Ascending aorta (tissue), 2 donors: ENCODE data around the gene TSPAN18. TPM values are rescaled to one million over a fixed set of nuclear protein-coding genes. Genes with fewer than 3 reads are reported as not detected.

ENCODE experiments used
- DNase-seq, 2 donors: peaks; one replicate each; pipeline ENCODE4 v3.0.0-alpha.2; 2019; ENCODE audit warnings: low spot score in 2 of 2
- H3K27ac ChIP-seq, 2 donors: fragments of 200-600 bp; sonication (generic); one replicate each; pipeline ENCODE4 v1.5.1; 2016 to 2017; ENCODE audit warnings: mild to moderate bottlenecking in 1 of 2
- H3K27me3 ChIP-seq: fragments of 200-600 bp; sonication (generic); one replicate; pipeline ENCODE4 v1.5.1; 2017
- H3K36me3 ChIP-seq, 2 donors: fragments of 200-600 bp; sonication (generic); one replicate each; pipeline ENCODE4 v1.5.1; 2016
- H3K4me1 ChIP-seq, 2 donors: fragments of 200-600 bp; sonication (generic); one replicate each; pipeline ENCODE4 v1.5.1; 2016 to 2017; ENCODE audit warnings: mild to moderate bottlenecking in 1 of 2
- H3K4me3 ChIP-seq, 2 donors: fragments of 200-600 bp; sonication (generic); one replicate each; pipeline ENCODE4 v1.5.1; 2016 to 2017; ENCODE audit warnings: mild to moderate bottlenecking in 1 of 2
- H3K9me3 ChIP-seq, 2 donors: fragments of 200-600 bp; sonication (generic); one replicate each; pipeline ENCODE4 v1.5.1; 2016
- intact Hi-C: fragments of 100-400 bp; cut with DNase I; formaldehyde crosslinking; loops from one replicate; pipeline ENCODE4 v1.15.1; 2023
- total RNA-seq: library from RNA; depleted of rRNA; stranded (reverse); fragments of >200 nt; gene quantifications from one replicate; pipeline ENCODE4 v1.1.0, GENCODE V29; 2016
- TF ChIP-seq, protein P1 (sequence below), 3 experiments: fragments of 200-600 bp in 2 of 3; fragments of 450-650 bp in 1 of 3; sonication (generic) in 2 of 3; IDR thresholded peaks; one replicate each; pipeline ENCODE4 v1.5.1; 2016 to 2019; ENCODE audit warnings: antibody characterized with exemption in 3 of 3, mild to moderate bottlenecking in 1 of 3, moderate library complexity in 1 of 3

Gene TSPAN18
- total RNA-seq, 1 donor from 2014 or later = 21.3 TPM

DNA sequence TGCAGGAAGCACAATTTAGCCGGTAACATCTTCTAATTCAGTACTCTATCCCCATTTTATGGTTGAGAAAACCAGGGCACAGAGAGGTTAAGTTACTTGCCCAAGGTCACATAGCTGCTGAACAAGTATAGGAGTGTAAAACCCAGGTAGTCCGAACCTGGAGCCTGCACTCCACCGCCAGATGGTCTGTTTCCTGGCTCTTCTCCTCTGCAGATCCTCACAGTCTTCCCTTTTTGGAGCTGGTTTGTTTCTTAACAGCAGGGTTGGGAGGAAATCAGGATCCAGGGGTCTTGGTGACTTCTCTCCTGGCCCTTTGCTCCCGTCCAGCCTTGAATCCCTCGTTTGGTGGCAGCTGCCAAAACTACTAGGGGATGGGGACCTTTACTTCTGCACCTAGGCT is 12.0 kb downstream of the TSPAN18 start:
- Histone ChIP-seq H3K9me3 (no peaks in the 10 kb centered on the region), H3K27me3 (no peaks in the 10 kb centered on the region), H3K27ac (no peak overlapping the region), H3K4me1 (no peaks in the 10 kb centered on the region), H3K4me3 (no peak overlapping the region), H3K36me3 (no peaks in the 10 kb centered on the region)
- no peak for DNase-seq
- TF ChIP-seq, protein P1, sequence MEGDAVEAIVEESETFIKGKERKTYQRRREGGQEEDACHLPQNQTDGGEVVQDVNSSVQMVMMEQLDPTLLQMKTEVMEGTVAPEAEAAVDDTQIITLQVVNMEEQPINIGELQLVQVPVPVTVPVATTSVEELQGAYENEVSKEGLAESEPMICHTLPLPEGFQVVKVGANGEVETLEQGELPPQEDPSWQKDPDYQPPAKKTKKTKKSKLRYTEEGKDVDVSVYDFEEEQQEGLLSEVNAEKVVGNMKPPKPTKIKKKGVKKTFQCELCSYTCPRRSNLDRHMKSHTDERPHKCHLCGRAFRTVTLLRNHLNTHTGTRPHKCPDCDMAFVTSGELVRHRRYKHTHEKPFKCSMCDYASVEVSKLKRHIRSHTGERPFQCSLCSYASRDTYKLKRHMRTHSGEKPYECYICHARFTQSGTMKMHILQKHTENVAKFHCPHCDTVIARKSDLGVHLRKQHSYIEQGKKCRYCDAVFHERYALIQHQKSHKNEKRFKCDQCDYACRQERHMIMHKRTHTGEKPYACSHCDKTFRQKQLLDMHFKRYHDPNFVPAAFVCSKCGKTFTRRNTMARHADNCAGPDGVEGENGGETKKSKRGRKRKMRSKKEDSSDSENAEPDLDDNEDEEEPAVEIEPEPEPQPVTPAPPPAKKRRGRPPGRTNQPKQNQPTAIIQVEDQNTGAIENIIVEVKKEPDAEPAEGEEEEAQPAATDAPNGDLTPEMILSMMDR (IDR thresholded peaks at IDR 0.05) = no peak
- intact Hi-C loops = no loop called here

DNA sequence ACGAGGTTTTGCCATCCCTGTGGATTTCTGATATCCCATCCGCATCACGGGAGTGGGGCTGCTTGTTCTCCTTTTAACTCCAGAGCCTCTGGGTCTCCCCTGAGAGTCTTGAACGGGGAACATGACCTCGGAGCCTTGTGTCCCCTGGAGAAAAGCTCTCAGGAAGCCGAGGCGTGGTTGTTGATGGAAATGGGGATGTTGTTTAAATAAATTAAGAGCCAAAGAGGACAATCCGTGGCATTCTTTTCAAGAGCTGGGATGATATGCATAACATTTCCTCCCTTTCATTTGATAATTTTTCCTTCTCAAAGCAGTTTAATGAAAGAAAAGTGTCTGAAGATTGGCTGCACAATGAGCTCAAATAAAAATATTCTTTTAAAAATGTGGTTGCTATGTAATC is 14.2 kb downstream of the TSPAN18 start:
- Histone ChIP-seq H3K4me3 (no peak overlapping the region), H3K4me1 (no peaks in the 10 kb centered on the region), H3K27me3 (no peaks in the 10 kb centered on the region), H3K9me3 (no peaks in the 10 kb centered on the region), H3K27ac (no peak overlapping the region), H3K36me3 (no peaks in the 10 kb centered on the region)
- no peak for DNase-seq
- TF ChIP-seq, protein P1 (IDR thresholded peaks at IDR 0.05) = no peak
- intact Hi-C loops = no loop called here

DNA sequence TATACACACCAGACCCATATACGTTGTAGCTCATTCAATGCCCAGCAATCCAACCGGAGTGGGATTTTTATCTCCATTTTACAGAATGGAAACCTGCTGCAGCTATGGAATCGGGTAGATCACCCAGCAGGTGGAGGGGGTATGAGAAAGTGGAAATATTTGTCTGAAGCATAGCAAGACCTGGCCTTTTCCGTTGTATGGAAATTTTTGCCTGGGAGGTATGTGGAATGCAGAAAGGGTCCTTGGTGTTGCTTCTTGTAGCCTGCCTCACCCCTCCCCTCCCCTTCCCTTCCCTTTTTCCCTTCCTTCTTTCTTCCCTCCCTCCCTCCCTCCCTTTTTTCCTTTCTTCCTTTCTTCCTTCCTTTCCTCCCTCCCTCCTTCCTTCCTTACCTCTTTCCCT is 15.2 kb downstream of the TSPAN18 start:
- intact Hi-C loops = no loop called here
- no peaks in the 10 kb centered on the region for H3K9me3 ChIP-seq
- H3K4me3 ChIP-seq = no peak overlapping the region
- no peak for DNase-seq
- H3K4me1 ChIP-seq = peaks cover 0 to 1% of the 10 kb centered on the region in 2 donors
- TF ChIP-seq, protein P1 (IDR thresholded peaks at IDR 0.05) = no peak
- H3K36me3 ChIP-seq = no peaks in the 10 kb centered on the region
- H3K27ac ChIP-seq = no peak overlapping the region
- no peaks in the 10 kb centered on the region for H3K27me3 ChIP-seq

DNA sequence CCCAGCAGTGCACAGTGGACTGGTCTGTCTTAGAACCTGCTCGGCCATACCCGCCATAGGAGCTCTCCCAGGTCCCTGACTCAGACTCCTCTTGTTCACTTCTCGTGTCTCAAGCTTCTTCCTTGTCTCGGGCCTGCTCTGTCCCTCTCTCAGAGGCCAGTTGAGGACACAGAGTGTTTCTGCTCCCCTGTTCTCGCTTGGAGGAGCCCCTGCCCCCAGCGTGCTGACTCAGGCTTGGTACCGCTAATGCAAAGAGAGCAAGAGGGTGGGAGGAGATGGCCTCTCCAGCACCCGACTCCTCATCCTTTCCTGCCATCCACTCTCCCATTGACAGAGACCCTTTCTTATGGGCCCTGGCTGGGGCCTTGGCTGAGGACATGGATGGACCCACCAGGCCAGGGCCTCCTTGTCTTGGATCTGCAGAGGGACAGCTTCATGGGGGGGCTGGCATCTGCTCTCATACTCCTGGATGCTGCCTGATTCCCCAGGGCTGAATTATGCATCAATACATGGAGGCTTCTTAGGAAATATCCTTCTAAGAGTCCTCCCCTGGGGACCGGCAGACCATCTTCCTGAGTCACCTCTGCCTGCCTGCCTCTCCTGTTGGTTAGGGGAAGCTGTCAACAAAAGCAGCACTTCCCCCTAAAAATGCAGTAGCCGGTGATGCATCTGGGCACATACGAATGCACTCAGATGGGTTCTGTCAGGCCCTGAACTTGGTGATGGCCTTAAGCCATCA is 15.9 kb downstream of the TSPAN18 start:
- H3K27ac ChIP-seq = no peak overlapping the region
- intact Hi-C loops = no loop called here
- H3K27me3 ChIP-seq = no peaks in the 10 kb centered on the region
- no peak overlapping the region for H3K4me3 ChIP-seq
- no peaks in the 10 kb centered on the region for H3K9me3 ChIP-seq
- DNase-seq = no peak
- TF ChIP-seq, protein P1 (IDR thresholded peaks at IDR 0.05) = no peak
- H3K36me3 ChIP-seq = no peaks in the 10 kb centered on the region
- H3K4me1 ChIP-seq = peaks cover 0 to 4% of the 10 kb centered on the region in 2 donors

DNA sequence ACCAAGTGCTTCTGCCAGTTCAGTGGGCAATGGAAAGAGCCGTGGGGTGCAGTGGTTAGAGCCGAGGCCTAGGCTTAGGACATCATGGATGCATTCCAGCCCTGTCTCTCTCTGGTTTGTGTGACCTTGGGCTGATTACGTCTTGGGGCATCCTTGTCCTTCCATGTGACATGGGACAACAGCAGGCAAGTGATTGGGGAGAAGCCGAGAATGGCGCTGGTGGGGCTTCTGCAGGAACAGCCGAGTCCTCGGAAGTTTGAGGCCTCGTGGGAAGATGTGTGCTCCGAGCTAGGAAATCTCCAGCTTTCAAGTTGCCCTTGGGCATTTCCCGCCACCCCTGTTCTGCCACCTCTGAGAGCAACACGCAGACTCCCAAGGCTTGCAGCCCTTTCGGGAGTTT is 16.6 kb downstream of the TSPAN18 start:
- intact Hi-C loops = no loop called here
- Histone ChIP-seq H3K4me1 (peaks cover 0 to 4% of the 10 kb centered on the region in 2 donors), H3K27me3 (no peaks in the 10 kb centered on the region), H3K36me3 (no peaks in the 10 kb centered on the region), H3K9me3 (no peaks in the 10 kb centered on the region), H3K27ac (no peak overlapping the region), H3K4me3 (no peak overlapping the region)
- TF ChIP-seq, protein P1 (IDR thresholded peaks at IDR 0.05) = no peak
- no peak for DNase-seq
